Psoas muscle (tissue), 8 donors: ENCODE measurements around the gene SMYD4. TPM values are rescaled to one million over a fixed set of nuclear protein-coding genes. Genes with fewer than 3 reads are reported as not detected.

Source experiments
- ATAC-seq, 4 donors: fragments of 200-7000 bp; cut with Tn5 transposase; one replicate each; pipeline ENCODE4 v1.9.1; 2020; ENCODE audit warnings: moderate library complexity in 3 of 4, mild to moderate bottlenecking in 2 of 4
- DNase-seq, 2 donors: peaks; one replicate each; pipeline ENCODE4 v3.0.0-alpha.2; 2020
- H3K27ac ChIP-seq: fragments of 200-600 bp; one replicate; pipeline ENCODE4 v1.8.0; 2022
- H3K27me3 ChIP-seq, 3 donors: fragments of 200-600 bp in 1 of 3; one replicate each; pipeline versions ENCODE4 v1.6.1 to v1.8.0; 2013 to 2022; ENCODE audit warnings: low read length in 2 of 3, mild to moderate bottlenecking in 2 of 3, moderate library complexity in 1 of 3; ENCODE audit not compliant: insufficient read depth in 3 of 3
- H3K36me3 ChIP-seq, 2 donors: fragments of 200-600 bp in 1 of 2; one replicate each; pipeline versions ENCODE4 v1.6.1 to v1.8.0; 2013 to 2022; ENCODE audit warnings: low read depth in 1 of 2, mild to moderate bottlenecking in 1 of 2, moderate library complexity in 1 of 2; ENCODE audit not compliant: insufficient read depth in 1 of 2
- H3K4me1 ChIP-seq: fragments of 200-600 bp; one replicate; pipeline ENCODE4 v1.8.0; 2022
- H3K4me3 ChIP-seq: fragments of 200-600 bp; one replicate; pipeline ENCODE4 v1.8.0; 2022; ENCODE audit warnings: mild to moderate bottlenecking
- H3K9me3 ChIP-seq: fragments of 200-600 bp; one replicate; pipeline ENCODE4 v1.8.0; 2022
- CTCF ChIP-seq: fragments of 200-600 bp; IDR thresholded peaks from one replicate; pipeline ENCODE4 v1.8.0; 2022; ENCODE audit warnings: antibody characterized with exemption
- WGBS, 3 donors: extraction: QIAGEN DNeasy Blood & Tissue Kit; methylation state at CpG; one replicate each; pipeline versions ENCODE4 v1.1.6 to v1.1.7; 2013; 5-methylcytosine and 5-hydroxymethylcytosine counted together
- intact Hi-C, 2 donors: fragments of 100-400 bp; cut with DNase I; formaldehyde crosslinking; loops; one replicate each; pipeline versions ENCODE4 v1.11.0 to v1.14.2; 2022
- polyA plus RNA-seq, 3 donors: library from polyadenylated mRNA; stranded (reverse); fragments of 200-250 nt; gene quantifications; one replicate each; pipeline ENCODE4 v1.2.3, GENCODE V29; 2013
- total RNA-seq, 4 donors: library from RNA; stranded (reverse); fragmentation: NEBNext Ultra II Directional in 2 of 4; extraction: Animal tissue kit (Norgen Biotek cat#: 25700) in 2 of 4; gene quantifications; one replicate each; pipeline versions ENCODE4 v1.2.1 to v1.2.4, GENCODE V29; 2021 to 2023
- donor health status: healthy with polysubstance abuse.
- donor health status: DM: no; HTN: no; CAD: no; lungs with moderate emphysema.
- donor health status: Bipolar disorder and iron deficiency.
- donor health status: healthy.
- donor health status: DM: yes; HTN: yes; CAD: no.
- donor health status: DM: no; HTN: no; CAD: no.
- donor health status: DM: no; HTN: no; CAD: no.
- donor health status: DM: yes; HTN: yes; CAD: no.

Gene SMYD4
- total and polyA plus RNA-seq, 7 donors = 8.0 to 22.4 (median 9.2) TPM

- Histone ChIP-seq H3K27ac (no peak overlapping the region), H3K4me3 (no peak overlapping the region), H3K36me3 (peaks cover 5 to 57% of the 10 kb centered on the region in 2 donors), H3K4me1 (peaks cover 10% of the 10 kb centered on the region), H3K27me3 (no peaks in the 10 kb centered on the region), H3K9me3 (no peaks in the 10 kb centered on the region)
- intact Hi-C loops = no loop called here
- DNase-seq = peak in 1 of 2 donors; percentile 20
- peak in 1 of 4 donors; percentile 21 for ATAC-seq
- 85 to 90% (median 87%) methylated on average over 19 to 21 of the region's 21 CpGs for WGBS, 3 donors
- TF ChIP-seq CTCF = no peak
These were observed 92.0 kb downstream of the SMYD4 start for GRCh38 chr17:1737531-1738291.

GRCh38 chr17:1736348-1737281 is 93.1 kb downstream of the SMYD4 start:
- TF ChIP-seq CTCF = no peak
- DNase-seq (peak; percentile 76 to 84), ATAC-seq (peak; percentile 44 to 53 (median 48))
- Histone ChIP-seq H3K27me3 (no peaks in the 10 kb centered on the region), H3K4me1 (peaks cover 16% of the 10 kb centered on the region), H3K4me3 (no peak overlapping the region), H3K36me3 (peaks cover 5 to 68% of the 10 kb centered on the region in 2 donors), H3K27ac (peak overlapping the region; percentile 50), H3K9me3 (no peaks in the 10 kb centered on the region)
- WGBS, 3 donors = 61 to 66% (median 65%) methylated on average over 25 of the region's 25 CpGs
- intact Hi-C loops = no loop called here

GRCh38 chr17:1735834-1736347 is 93.8 kb downstream of the SMYD4 start:
- no peak for TF ChIP-seq CTCF
- Histone ChIP-seq H3K36me3 (peaks cover 5 to 68% of the 10 kb centered on the region in 2 donors), H3K4me3 (no peak overlapping the region), H3K27me3 (no peaks in the 10 kb centered on the region), H3K4me1 (peaks cover 22% of the 10 kb centered on the region), H3K9me3 (no peaks in the 10 kb centered on the region), H3K27ac (peak overlapping the region; percentile 50)
- WGBS, 3 donors = 85 to 95% (median 88%) methylated on average over 14 to 17 of the region's 17 CpGs
- DNase-seq = peak in 1 of 2 donors; percentile 53
- no peak for ATAC-seq
- intact Hi-C loops = no loop called here

- DNase-seq = no peak
- whole genome bisulfite sequencing, 3 donors = 91 to 97% (median 94%) methylated on average over 10 of the region's 10 CpGs
- intact Hi-C loops = no loop called here
- H3K4me1 ChIP-seq = peaks cover 22% of the 10 kb centered on the region
- H3K27ac ChIP-seq = no peak overlapping the region
- peaks cover 5 to 68% of the 10 kb centered on the region in 2 donors for H3K36me3 ChIP-seq
- no peaks in the 10 kb centered on the region for H3K9me3 ChIP-seq
- no peak overlapping the region for H3K4me3 ChIP-seq
- ATAC-seq = no peak
- TF ChIP-seq CTCF = no peak
- no peaks in the 10 kb centered on the region for H3K27me3 ChIP-seq
These were observed 94.3 kb downstream of the SMYD4 start for GRCh38 chr17:1735418-1735817.
